ENCODE measurements around the gene SHC4.

GRCh38 chr15:48828906-48829305 lies 134.8 kb downstream of the SHC4 start:
- TF ChIP-seq ZNF274 (IDR thresholded peaks at IDR 0.05; ENCODE audit: low read depth, low read length) (no peak), SUZ12 (IDR thresholded peaks at IDR 0.05; ENCODE audit: extremely low read depth, insufficient read depth, insufficient read length) (no peak)
